HG03520 (cell line): ENCODE measurements around the gene ARL17B.
A peak's percentile ranks its signal among the peaks of the same experiment; 100 is the strongest.
"Not testable (repeated sequence)": the region's sequence is repeated elsewhere in the genome, so short reads cannot be mapped to it uniquely, and the experiment has no call there.

Experiments
- ATAC-seq: cut with Tn5 transposase; IDR thresholded peaks from one replicate; pipeline ENCODE4 v1.9.1; 2021; ENCODE audit warnings: mild to moderate bottlenecking, moderate library complexity; ENCODE audit not compliant: unreplicated experiment

The ARL17B gene

DNA sequence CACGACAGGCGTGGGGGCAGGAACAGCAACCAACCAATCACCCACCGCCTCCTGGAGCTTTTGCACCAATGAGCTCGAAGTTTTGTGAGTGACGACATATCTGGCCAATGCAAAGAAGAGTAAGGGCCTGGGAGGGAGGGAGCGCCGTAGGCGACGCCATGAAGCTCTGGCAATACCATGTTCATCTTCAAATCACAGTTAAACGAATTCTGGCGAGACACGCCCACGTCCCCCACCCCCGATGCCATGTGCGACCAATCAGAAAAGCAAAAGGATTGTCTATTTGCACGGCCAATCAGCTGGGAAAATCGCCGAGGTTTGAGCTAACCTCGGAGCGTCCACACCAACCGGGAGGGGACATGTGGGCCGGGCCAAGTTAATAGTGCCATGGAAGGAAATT, at the start of gene ARL17B:
Gene ARL17B, minus strand, starts transcription at position 12 of the 400 bp plus-strand sequence. CDS start 3,369 bp downstream, outside the sequence.
- peak; percentile 99 for ATAC-seq

DNA sequence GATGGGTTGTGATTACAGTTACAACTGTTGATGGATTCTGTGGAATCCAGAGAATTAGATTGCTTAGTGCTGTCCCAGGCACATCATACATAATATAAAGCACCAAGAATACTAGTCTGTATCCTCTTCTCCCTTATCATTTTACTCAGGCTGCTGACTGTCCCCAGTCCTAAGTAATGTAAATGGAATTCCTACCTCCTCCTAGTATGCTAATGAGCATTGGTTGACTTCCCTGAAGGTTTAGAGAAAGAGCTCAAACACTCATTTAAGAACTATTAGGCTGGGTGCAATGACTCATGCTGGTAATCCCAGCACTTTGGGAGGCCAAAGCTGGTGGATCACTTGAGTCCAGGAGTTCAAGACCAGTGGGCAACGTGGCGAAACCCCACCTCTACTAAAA, 48.3 kb upstream of the ARL17B start:
- not testable (repeated sequence) for ATAC-seq

GRCh38 chr17:46407155-46407554, 45.6 kb upstream of the ARL17B start:
- ATAC-seq = not testable (repeated sequence)

DNA sequence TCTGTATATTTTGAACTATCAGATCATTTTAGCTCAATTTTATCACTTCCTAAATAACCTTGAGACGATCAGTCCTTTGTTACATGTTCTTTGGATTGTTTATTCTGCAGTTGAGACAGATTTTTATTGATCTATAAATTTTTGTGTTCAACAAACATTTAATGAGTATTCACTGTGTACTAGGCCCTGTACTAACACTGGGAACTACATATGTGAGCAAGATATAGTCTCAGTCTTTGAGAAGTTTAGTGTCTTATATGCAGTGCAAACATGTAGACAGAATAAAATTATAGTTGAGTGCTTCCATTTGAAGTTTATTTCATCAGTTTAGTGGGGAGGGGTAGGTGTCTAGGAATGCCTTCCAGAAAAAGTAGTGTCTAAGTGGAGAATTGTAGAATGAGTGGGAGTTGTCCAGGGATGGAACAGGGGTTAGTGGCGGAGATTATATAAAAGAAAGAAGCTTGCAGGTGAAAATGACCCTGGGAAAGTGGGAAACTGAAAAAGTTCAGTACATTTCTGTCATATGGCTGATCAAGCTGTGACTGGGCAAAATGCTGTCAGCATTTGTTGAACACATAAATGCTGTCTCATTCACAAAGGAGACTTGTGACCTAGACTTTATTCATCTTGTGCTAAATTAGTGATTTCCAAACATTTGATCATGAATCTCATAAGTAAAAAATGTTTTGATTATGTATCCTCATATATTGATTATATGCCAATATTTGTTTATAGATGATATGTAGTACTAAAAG, 39.6 kb upstream of the ARL17B start:
- ATAC-seq = not testable (repeated sequence)

- not testable (repeated sequence) for ATAC-seq
Measured at GRCh38 chr17:46400543-46400942, 39.0 kb upstream of the ARL17B start.

DNA sequence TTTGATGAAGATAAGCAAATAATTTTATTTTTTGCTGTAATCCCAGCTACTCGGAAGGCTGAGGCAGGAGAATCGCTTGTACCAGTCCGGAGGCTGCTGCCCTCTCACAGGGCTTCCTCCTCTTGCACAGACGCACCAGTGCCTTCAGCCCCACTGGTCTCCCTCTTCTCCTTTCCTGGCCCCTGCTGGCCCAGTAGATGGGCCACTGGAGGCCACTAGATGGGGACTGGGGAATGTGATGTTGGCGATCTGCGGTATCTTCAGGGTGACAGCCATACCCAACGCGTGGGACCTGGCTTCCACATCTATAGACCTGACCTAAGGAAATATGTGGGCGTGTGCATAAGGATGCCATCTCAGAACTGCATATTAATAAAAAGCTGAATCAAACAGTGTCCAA, 38.4 kb upstream of the ARL17B start:
- ATAC-seq = not testable (repeated sequence)

- ATAC-seq = not testable (repeated sequence)
Measured at GRCh38 chr17:46396292-46396691, 34.7 kb upstream of the ARL17B start.

DNA sequence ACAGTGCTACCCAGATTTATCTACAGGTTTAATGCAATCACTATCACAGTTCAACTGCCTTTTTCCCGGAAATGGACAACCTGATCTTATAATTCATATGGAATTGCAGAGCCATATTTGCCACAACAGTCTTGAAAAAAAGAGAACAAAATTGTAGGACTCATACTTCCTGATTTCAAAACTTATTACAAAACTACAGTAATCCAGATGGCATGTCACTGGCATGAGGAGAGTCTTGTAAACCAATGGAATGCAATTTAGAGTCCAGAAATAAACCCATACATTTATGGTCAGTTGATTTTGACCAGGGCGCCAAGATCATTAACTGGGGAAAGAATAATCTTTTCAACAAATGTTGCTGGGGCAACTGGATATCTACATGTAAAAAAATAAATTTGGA, 32.1 kb upstream of the ARL17B start:
- ATAC-seq = not testable (repeated sequence)

- not testable (repeated sequence) for ATAC-seq
Measured at GRCh38 chr17:46385491-46385890, 23.9 kb upstream of the ARL17B start.

DNA sequence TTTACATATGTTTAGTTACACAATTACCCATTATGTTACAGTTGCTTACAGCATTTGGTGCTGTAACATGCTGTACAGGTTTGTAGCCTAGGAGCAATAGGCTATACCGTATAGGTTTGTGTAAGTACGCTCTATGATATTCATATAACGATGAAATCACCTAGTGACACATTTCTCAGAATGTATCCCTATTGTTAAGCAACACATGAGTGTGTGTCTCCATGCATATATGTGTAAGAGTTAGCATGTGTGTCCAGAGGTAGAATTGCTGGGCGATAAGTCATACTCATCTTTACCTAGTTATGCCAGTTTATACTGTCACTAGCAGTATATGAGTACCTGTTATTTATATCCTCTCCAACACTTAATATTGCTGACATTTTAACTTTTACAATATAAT, 21.6 kb upstream of the ARL17B start:
- ATAC-seq = not testable (repeated sequence)

- not testable (repeated sequence) for ATAC-seq
Measured at GRCh38 chr17:46373418-46373817, 11.9 kb upstream of the ARL17B start.

- ATAC-seq = peak; percentile 75
Measured at GRCh38 chr17:46372236-46373229, 11.0 kb upstream of the ARL17B start.

- ATAC-seq = not testable (repeated sequence)
Measured at GRCh38 chr17:46367520-46367919, 6.0 kb upstream of the ARL17B start.

DNA sequence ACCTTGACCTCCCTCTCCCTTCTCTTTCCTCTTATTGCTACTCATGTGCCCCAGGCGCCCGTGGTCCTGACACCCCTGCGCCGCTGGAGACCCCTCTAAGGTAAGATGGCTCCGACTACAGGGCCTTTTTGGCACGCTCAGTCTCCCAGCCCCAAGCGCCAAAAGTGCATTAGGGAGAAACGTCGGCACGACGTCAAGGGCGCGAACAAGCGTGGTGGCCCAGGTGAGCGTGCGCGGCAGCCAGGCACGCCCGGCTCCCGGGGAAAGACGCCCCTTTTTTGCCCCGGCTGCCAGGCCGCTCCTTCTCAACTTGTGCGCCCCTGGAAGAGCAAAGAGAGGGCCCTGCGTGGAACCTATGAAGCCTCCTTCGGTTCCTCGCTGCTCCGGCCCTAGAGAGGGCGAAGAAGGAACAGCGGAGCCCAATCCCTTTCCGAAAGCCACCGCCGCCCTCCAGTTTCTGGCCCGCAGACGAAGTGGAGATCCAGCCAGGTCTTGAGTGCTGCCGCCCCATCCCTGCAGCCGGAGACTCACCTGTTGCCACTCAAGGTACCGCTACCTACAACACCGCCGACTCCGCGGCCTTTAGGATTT, 326 bp downstream of the ARL17B start:
- peak; percentile 20 for ATAC-seq

DNA sequence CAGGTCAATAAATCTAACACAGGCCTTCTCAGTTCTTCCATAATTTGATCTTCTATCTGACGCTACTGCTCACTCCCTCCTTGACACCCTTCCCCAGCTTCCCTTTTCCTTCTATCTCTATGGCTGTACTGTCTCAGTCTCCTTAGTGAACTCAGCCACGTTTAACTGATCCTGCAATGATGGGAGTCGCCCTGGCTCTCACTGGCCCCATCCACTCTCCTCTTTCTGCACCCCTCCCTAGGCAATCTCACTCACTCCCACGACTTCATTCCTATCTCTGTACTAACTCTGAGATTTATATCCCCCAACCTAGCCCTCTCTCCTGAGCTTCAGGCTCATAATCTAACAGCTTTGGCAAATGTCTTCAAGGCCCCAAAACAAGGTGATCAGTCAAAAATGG, 7.7 kb downstream of the ARL17B start:
- ATAC-seq = not testable (repeated sequence)

- not testable (repeated sequence) for ATAC-seq
Measured at GRCh38 chr17:46349060-46349459, 12.5 kb downstream of the ARL17B start.

- ATAC-seq = not testable (repeated sequence)
Measured at GRCh38 chr17:46348345-46348744, 13.2 kb downstream of the ARL17B start.

- not testable (repeated sequence) for ATAC-seq
Measured at GRCh38 chr17:46342131-46342530, 19.4 kb downstream of the ARL17B start.

GRCh38 chr17:46341220-46341619, 20.3 kb downstream of the ARL17B start:
- ATAC-seq = not testable (repeated sequence)

- not testable (repeated sequence) for ATAC-seq
Measured at GRCh38 chr17:46294831-46295230, 66.7 kb downstream of the ARL17B start, which contains the start of gene LRRC37A. Gene LRRC37A, plus strand, starts transcription at chr17:46295131. Its CDS starts 3 bp downstream, at chr17:46295134.

- not testable (repeated sequence) for ATAC-seq
Measured at GRCh38 chr17:46291618-46292017, 69.9 kb downstream of the ARL17B start.
